Endothelial cell of umbilical vein (primary cell): Measurements from ENCODE around the gene SORCS2.

Experiments
- EZH2 ChIP-seq: IDR thresholded peaks from 2 replicates; pipeline ENCODE4 v1.6.1; 2012; ENCODE audit warnings: borderline replicate concordance, low read depth, mild to moderate bottlenecking, moderate library complexity, low read length, inconsistent platforms; ENCODE audit not compliant: severe bottlenecking
- GATA2 ChIP-seq: IDR thresholded peaks from 2 replicates; pipeline ENCODE4 v1.7.0; 2011; ENCODE audit warnings: low read depth, mild to moderate bottlenecking, moderate library complexity, mixed read lengths, low read length; ENCODE audit not compliant: insufficient read length, insufficient read depth
- MYC ChIP-seq: IDR thresholded peaks from one replicate; pipeline ENCODE4 v1.6.1; 2011; ENCODE audit warnings: mild to moderate bottlenecking, low read depth, low read length
- POLR2A ChIP-seq: IDR thresholded peaks from 2 replicates; pipeline ENCODE4 v1.6.1; 2012; ENCODE audit warnings: low read depth, mild to moderate bottlenecking, control low read depth, low read length
- POLR2AphosphoS5 ChIP-seq: IDR thresholded peaks from 2 replicates; pipeline ENCODE4 v1.6.1; 2012; ENCODE audit warnings: low read depth, mild to moderate bottlenecking, control low read depth, low read length, moderate library complexity; ENCODE audit not compliant: insufficient read depth
- TF ChIP-seq, protein P1 (sequence below), 2 donors: IDR thresholded peaks; 1 replicate in 1 of 2; 2 replicates in 1 of 2; pipeline ENCODE4 v1.5.1; 2011; ENCODE audit warnings: low read length in 2 of 2, mild to moderate bottlenecking in 2 of 2, moderate library complexity in 2 of 2, control low read depth in 1 of 2, inconsistent platforms in 1 of 2, low read depth in 1 of 2; ENCODE audit not compliant: insufficient read depth in 1 of 2; ENCODE audit errors: extremely low read depth in 1 of 2
- TF ChIP-seq, protein P2 (sequence below): IDR thresholded peaks from 2 replicates; pipeline ENCODE4 v1.6.1; 2011; ENCODE audit not compliant: insufficient read depth, insufficient read length

DNA sequence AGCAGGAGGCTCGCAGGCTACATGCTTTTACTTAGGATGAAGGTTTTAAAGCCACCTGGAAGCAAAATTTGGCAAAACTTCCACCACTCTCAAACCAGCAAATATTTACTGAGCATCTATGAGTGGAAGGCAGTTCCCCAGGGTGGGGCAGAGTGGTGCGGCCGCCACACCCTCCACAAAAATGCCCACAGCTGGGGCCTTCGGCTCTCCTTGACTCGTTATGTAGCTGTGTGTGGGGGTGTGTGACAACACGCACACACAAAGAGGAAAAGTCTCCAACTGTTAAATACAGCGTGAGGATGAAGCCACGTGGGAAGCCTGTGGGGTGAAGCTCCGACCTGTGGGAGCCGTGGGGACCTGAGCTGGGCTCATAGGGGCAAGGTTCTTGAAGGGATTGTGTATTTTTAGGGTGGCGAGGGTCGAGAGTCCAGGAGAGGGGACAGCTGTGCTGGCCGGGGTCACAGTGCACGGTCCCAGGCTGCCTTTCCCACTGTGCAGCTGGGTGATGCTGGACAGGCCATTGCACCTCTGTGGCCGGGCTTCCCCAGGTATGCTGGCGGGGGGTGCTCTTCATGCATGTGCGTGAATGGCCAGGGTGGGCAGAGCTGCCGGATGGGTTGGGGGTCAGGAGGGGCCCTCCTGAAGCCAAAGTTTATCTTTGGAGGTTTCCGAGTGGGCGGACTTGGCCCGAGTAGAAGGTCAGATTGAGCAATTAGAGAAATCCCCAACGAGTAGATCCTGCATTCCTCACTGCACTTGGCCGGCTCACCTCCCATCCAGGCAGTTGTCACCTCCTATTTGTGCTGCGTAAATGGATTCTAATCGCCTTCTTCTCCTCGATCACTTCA, 25.4 kb downstream of the SORCS2 start:
- TF ChIP-seq, protein P1, sequence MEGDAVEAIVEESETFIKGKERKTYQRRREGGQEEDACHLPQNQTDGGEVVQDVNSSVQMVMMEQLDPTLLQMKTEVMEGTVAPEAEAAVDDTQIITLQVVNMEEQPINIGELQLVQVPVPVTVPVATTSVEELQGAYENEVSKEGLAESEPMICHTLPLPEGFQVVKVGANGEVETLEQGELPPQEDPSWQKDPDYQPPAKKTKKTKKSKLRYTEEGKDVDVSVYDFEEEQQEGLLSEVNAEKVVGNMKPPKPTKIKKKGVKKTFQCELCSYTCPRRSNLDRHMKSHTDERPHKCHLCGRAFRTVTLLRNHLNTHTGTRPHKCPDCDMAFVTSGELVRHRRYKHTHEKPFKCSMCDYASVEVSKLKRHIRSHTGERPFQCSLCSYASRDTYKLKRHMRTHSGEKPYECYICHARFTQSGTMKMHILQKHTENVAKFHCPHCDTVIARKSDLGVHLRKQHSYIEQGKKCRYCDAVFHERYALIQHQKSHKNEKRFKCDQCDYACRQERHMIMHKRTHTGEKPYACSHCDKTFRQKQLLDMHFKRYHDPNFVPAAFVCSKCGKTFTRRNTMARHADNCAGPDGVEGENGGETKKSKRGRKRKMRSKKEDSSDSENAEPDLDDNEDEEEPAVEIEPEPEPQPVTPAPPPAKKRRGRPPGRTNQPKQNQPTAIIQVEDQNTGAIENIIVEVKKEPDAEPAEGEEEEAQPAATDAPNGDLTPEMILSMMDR (IDR thresholded peaks at IDR 0.05; ENCODE audit: extremely low read depth in 1 of 2, insufficient read depth in 1 of 2, low read depth in 1 of 2, low read length in 2 of 2), result no peak
- TF ChIP-seq POLR2A (no peak), EZH2 (no peak), POLR2AphosphoS5 (no peak), MYC (no peak), GATA2 (no peak)
- TF ChIP-seq, protein P2, sequence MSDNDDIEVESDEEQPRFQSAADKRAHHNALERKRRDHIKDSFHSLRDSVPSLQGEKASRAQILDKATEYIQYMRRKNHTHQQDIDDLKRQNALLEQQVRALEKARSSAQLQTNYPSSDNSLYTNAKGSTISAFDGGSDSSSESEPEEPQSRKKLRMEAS, result no peak
